VCaP (cell line): ENCODE data around the gene HECA.

ENCODE experiments used
- H3K27ac ChIP-seq: fragments of 450-650 bp; 2 replicates; pipeline ENCODE4 v1.5.1; 2017
- TF ChIP-seq, protein P1 (sequence below): fragments of 450-650 bp; conservative IDR thresholded peaks from 2 replicates; pipeline ENCODE4 v1.5.1; 2017; ENCODE audit warnings: mild to moderate bottlenecking, moderate library complexity

HECA gene, protein sequence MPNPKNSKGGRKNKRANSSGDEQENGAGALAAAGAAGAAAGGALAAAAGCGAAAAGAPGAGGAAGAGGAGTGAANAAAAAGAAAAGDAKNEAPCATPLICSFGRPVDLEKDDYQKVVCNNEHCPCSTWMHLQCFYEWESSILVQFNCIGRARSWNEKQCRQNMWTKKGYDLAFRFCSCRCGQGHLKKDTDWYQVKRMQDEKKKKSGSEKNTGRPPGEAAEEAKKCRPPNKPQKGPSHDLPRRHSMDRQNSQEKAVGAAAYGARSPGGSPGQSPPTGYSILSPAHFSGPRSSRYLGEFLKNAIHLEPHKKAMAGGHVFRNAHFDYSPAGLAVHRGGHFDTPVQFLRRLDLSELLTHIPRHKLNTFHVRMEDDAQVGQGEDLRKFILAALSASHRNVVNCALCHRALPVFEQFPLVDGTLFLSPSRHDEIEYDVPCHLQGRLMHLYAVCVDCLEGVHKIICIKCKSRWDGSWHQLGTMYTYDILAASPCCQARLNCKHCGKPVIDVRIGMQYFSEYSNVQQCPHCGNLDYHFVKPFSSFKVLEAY

DNA sequence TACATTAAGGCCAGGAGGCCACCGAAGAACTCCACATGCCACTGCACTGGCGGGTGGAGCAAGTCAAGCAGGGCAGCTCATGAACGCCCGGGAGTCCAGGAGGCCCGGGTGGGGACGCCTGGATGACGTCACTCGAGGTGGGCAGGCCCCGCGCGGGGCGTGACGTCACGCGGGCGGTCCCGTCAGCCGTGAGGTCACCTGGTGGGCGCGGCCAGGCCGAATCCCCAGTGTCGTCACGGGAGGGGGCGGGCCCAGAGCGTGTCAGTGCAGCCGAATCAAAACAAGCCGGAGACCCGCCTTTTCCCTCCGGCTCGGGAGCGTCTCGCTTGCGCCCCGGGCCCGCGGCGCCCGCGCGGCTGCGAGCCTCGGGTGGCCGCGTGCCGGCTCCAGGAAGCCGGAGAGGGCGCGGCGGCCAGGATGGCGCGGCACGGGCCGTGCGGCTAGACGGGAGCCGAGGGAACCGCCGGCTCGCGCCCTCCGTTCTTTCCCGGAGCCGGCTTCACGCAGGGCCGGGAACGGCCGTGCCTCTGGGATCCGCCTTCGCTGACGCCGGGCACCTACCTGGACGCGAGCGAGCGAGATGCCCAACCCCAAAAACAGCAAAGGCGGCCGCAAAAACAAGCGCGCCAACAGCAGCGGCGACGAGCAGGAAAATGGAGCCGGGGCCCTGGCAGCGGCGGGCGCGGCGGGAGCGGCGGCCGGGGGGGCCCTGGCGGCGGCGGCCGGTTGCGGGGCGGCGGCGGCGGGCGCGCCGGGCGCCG is at the start of gene HECA:
TSS of gene HECA (plus strand) at position 264 of the 761 bp plus-strand sequence. CDS start at position 581, 317 bp downstream.
- TF ChIP-seq, protein P1, sequence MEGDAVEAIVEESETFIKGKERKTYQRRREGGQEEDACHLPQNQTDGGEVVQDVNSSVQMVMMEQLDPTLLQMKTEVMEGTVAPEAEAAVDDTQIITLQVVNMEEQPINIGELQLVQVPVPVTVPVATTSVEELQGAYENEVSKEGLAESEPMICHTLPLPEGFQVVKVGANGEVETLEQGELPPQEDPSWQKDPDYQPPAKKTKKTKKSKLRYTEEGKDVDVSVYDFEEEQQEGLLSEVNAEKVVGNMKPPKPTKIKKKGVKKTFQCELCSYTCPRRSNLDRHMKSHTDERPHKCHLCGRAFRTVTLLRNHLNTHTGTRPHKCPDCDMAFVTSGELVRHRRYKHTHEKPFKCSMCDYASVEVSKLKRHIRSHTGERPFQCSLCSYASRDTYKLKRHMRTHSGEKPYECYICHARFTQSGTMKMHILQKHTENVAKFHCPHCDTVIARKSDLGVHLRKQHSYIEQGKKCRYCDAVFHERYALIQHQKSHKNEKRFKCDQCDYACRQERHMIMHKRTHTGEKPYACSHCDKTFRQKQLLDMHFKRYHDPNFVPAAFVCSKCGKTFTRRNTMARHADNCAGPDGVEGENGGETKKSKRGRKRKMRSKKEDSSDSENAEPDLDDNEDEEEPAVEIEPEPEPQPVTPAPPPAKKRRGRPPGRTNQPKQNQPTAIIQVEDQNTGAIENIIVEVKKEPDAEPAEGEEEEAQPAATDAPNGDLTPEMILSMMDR: no peak
- peak within 1 kb of the TSS; percentile 73 for H3K27ac ChIP-seq

DNA sequence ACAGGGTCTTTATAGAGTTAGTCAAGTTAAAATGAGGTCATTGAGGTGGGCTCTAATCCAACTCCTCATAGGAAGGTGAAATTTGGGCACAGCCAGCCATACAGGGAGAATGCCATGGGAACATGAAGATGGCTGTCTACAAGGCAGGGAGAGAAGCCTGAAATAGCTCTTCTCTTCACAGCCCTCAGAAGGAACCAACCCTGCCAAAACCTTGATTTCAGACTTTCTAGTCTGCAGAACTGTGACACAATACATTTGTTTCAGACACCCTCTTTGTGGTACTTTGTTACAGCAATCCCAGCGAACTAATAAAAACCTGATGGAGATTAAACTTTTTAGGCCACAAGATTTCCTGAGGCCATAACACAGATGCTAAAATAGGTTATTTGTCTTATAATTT is 43.1 kb upstream of the HECA start:
- TF ChIP-seq, protein P1: no peak
- no peak overlapping the region for H3K27ac ChIP-seq

DNA sequence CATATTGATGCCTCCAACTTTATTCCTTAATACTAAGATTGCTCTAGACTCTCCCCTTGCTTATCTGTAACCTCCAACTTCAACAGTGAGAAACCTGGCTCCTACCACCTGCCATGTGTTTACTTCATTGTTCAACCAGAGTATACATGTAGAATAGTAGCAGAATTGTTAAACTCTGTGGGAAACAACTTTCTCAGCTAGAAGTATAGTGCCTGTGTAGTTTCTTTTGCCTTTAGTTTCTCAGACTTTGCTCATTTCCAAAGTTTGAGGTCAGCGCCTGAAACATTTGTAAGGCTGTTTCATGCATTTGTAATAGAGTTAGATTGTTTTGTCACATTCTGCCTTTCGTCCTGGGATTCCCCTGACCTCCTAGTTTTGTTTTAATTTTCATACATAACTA is 34.9 kb upstream of the HECA start:
- no peak overlapping the region for H3K27ac ChIP-seq
- TF ChIP-seq, protein P1: no peak

DNA sequence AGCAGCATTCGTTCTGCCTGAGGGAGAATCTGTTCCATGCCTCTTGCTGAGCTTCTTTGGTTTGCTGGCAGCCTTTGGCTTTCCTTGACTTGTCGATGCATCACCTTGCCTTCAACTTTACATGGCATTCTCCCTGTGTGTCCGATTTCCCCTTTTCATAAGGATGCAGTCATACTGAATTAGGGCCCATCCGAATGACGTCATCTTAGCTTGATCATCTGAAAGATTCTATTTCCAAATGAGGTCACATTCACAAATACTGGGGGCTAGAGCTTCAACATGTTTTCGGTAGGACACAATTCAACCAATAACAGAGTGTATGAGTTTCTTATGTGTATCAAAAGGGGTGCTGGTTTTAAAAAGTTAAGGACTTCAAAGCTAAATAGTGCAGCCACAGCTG is 27.8 kb upstream of the HECA start:
- TF ChIP-seq, protein P1: no peak

DNA sequence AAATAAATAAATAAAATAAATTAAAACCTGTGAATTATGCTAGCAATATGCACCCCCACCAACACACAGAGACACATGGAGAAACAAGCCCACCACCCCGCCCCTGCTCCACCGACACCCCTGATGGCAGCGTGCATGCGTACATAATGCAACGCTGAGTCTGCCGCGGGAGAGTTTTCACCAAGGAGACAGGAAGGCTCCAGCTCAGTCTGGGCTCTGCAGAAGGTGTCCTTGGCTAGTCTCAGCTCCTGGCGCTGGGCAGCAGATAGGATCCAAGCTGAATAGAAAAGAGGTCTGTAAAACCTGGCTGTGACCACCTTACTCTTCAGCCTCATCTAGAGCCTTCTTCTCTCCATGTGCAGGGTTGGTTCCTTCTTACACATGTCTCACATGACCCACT is 26.5 kb upstream of the HECA start:
- no peak overlapping the region for H3K27ac ChIP-seq
- TF ChIP-seq, protein P1: no peak

More for the DNA sequence above, 27.8 kb upstream of the HECA start:
- no peak overlapping the region for H3K27ac ChIP-seq

DNA sequence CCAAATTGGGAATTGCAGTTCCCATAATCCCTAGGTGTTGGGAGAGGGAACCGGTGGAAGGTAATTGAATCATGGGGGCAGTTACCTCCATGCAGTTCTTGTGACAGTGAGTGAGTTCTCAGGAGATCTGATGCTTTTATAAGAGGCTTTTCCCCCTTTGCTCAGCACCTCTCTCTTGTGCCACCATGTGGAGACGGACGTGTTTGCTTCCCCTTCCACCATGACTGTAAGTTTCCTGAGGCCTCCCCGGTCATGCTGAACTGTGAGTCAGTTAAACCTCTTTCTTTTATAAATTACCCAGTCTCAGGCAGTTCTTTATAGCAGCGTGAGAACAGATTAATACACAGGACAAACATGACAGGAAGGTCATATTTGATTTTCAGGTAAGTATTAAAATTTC is 25.3 kb upstream of the HECA start:
- no peak overlapping the region for H3K27ac ChIP-seq
- TF ChIP-seq, protein P1: peak; percentile 80

DNA sequence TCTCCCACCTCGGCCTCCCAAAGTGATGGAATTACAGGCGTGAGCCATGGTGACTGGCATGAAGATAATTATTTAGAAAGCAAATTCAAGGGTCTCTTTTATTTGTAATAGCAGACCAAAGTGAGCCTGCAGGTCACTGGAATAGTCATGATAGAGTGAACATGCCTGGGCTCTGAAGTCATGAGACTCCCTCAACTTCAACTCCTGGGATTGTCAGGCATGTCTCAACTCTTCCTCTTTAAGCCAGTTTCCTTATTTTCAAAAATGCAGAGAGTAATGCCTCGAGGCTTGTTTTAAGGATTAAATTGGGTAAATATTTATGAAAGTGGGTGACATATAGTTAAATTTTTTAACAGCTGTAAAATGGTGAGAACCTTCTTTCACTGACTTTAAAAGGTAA is 22.7 kb upstream of the HECA start:
- TF ChIP-seq, protein P1: no peak
- H3K27ac ChIP-seq: no peak overlapping the region
